H9 (cell line): Measurements from ENCODE around the gene PRUNE2. TPM values are rescaled to one million over a fixed set of nuclear protein-coding genes. Genes with fewer than 3 reads are reported as not detected.

Experiments
- DNase-seq: peaks from one replicate; pipeline ENCODE4 v3.0.0-alpha.2; 2017
- H2AFZ ChIP-seq: one replicate; pipeline ENCODE4 v1.6.1; 2013; ENCODE audit warnings: mild to moderate bottlenecking, low read length, control low read depth, moderate library complexity
- H2AK5ac ChIP-seq: 2 replicates; pipeline ENCODE4 v1.6.1; 2013; ENCODE audit warnings: low read length, control low read depth, mixed read lengths; ENCODE audit not compliant: insufficient read length
- H2BK120ac ChIP-seq: one replicate; pipeline ENCODE4 v1.6.1; 2013; ENCODE audit warnings: low read depth, mild to moderate bottlenecking, low read length, control low read depth, inconsistent platforms; ENCODE audit not compliant: poor library complexity, severe bottlenecking
- H2BK12ac ChIP-seq: 2 replicates; pipeline ENCODE4 v1.6.1; 2013; ENCODE audit warnings: low read length, control low read depth, mixed read lengths, low read depth; ENCODE audit not compliant: insufficient read length
- H2BK15ac ChIP-seq: 2 replicates; pipeline ENCODE4 v1.6.1; 2013; ENCODE audit warnings: low read depth, low read length, control low read depth
- H2BK20ac ChIP-seq: one replicate; pipeline ENCODE4 v1.6.1; 2013; ENCODE audit warnings: low read depth, mild to moderate bottlenecking, low read length, control low read depth, inconsistent platforms; ENCODE audit not compliant: poor library complexity, severe bottlenecking
- H2BK5ac ChIP-seq: 2 replicates; pipeline ENCODE4 v1.6.1; 2013; ENCODE audit warnings: low read length, control low read depth, mixed read lengths; ENCODE audit not compliant: insufficient read length
- H3K14ac ChIP-seq: 2 replicates; pipeline ENCODE4 v1.6.1; 2013; ENCODE audit warnings: low read length, control low read depth; ENCODE audit not compliant: insufficient read depth
- H3K18ac ChIP-seq: 2 replicates; pipeline ENCODE4 v1.6.1; 2013; ENCODE audit warnings: low read depth, mild to moderate bottlenecking, mixed read lengths, low read length, control low read depth; ENCODE audit not compliant: insufficient read length
- H3K23ac ChIP-seq: 2 replicates; pipeline ENCODE4 v1.6.1; 2013; ENCODE audit warnings: low read length, control low read depth, mixed read lengths, low read depth; ENCODE audit not compliant: insufficient read length
- H3K23me2 ChIP-seq: 2 replicates; pipeline ENCODE4 v1.6.1; 2013; ENCODE audit warnings: low read depth, mild to moderate bottlenecking, mixed read lengths, low read length, control low read depth; ENCODE audit not compliant: insufficient read length, poor library complexity, severe bottlenecking
- H3K27ac ChIP-seq: 2 replicates; pipeline ENCODE4 v1.5.1; 2013; ENCODE audit warnings: low read length, control low read depth, mixed read lengths, low read depth; ENCODE audit not compliant: insufficient read length
- H3K27me3 ChIP-seq: 2 replicates; pipeline ENCODE4 v1.6.1; 2013; ENCODE audit warnings: low read length, control low read depth, inconsistent platforms; ENCODE audit not compliant: insufficient read depth
- H3K4ac ChIP-seq: 2 replicates; pipeline ENCODE4 v1.6.1; 2013; ENCODE audit warnings: low read depth, mild to moderate bottlenecking, control low read depth, inconsistent platforms, low read length, moderate library complexity
- H3K4me1 ChIP-seq: 2 replicates; pipeline ENCODE4 v1.6.1; 2013; ENCODE audit warnings: low read length, control low read depth, inconsistent platforms; ENCODE audit not compliant: insufficient read depth
- H3K4me2 ChIP-seq: 2 replicates; pipeline ENCODE4 v1.6.1; 2013; ENCODE audit warnings: low read length, control low read depth, mixed read lengths; ENCODE audit not compliant: insufficient read length, insufficient read depth
- H3K56ac ChIP-seq: 2 replicates; pipeline ENCODE4 v1.6.1; 2013; ENCODE audit warnings: low read depth, mild to moderate bottlenecking, mixed read lengths, low read length, control low read depth; ENCODE audit not compliant: insufficient read length
- H3K79me1 ChIP-seq: 2 replicates; pipeline ENCODE4 v1.6.1; 2013; ENCODE audit warnings: low read depth, mild to moderate bottlenecking, moderate library complexity, low read length, control low read depth, inconsistent platforms; ENCODE audit not compliant: insufficient read depth, poor library complexity, severe bottlenecking
- H3K79me2 ChIP-seq: 2 replicates; pipeline ENCODE4 v1.6.1; 2013; ENCODE audit warnings: low read length, control low read depth, inconsistent platforms; ENCODE audit not compliant: insufficient read depth
- H3K9ac ChIP-seq: 2 replicates; pipeline ENCODE4 v1.6.1; 2013; ENCODE audit warnings: low read length, control low read depth, mixed read lengths; ENCODE audit not compliant: insufficient read length; ENCODE audit errors: extremely low read depth
- H3K9me3 ChIP-seq: one replicate; pipeline ENCODE4 v1.6.1; 2013; ENCODE audit warnings: low read depth, low read length, inconsistent platforms; ENCODE audit not compliant: control insufficient read depth
- H3T11ph ChIP-seq: one replicate; pipeline ENCODE4 v1.6.1; 2013; ENCODE audit warnings: mild to moderate bottlenecking, low read length, control low read depth, inconsistent platforms
- H4K20me1 ChIP-seq: one replicate; pipeline ENCODE4 v1.6.1; 2013; ENCODE audit not compliant: control insufficient read depth, insufficient read length, insufficient read depth
- H4K5ac ChIP-seq: 2 replicates; pipeline ENCODE4 v1.6.1; 2013; ENCODE audit warnings: low read depth, mild to moderate bottlenecking, mixed read lengths, low read length, control low read depth; ENCODE audit not compliant: insufficient read length
- H4K8ac ChIP-seq: replicated peaks from 2 replicates; pipeline ENCODE4 v1.6.1; 2013; ENCODE audit warnings: low read length, control low read depth, mixed read lengths, low read depth; ENCODE audit not compliant: insufficient read length
- H4K91ac ChIP-seq: 2 replicates; pipeline ENCODE4 v1.6.1; 2013; ENCODE audit warnings: low read depth, mild to moderate bottlenecking, moderate library complexity, mixed read lengths, low read length, control low read depth; ENCODE audit not compliant: insufficient read length
- H3K27ac Mint-ChIP-seq, 3 experiments: 2 replicates in 2 of 3; 3 replicates in 1 of 3; pipeline ENCODE4 v1.8.0; 2020 to 2021; ENCODE audit warnings: mixed read lengths in 3 of 3, mild to moderate bottlenecking in 1 of 3, moderate library complexity in 1 of 3
- H3K27me3 Mint-ChIP-seq: 2 replicates; pipeline ENCODE4 v1.8.0; 2021; ENCODE audit warnings: low read depth, mild to moderate bottlenecking, moderate library complexity, mixed read lengths
- H3K36me3 Mint-ChIP-seq, 3 experiments: 2 replicates in 2 of 3; 3 replicates in 1 of 3; pipeline ENCODE4 v1.8.0; 2020 to 2021; ENCODE audit warnings: low read depth in 3 of 3, mixed read lengths in 3 of 3; ENCODE audit not compliant: insufficient read depth in 1 of 3
- H3K4me1 Mint-ChIP-seq, 2 experiments: 2 replicates each; pipeline ENCODE4 v1.8.0; 2020; ENCODE audit warnings: mixed read lengths in 2 of 2
- H3K4me3 Mint-ChIP-seq, 2 experiments: 2 replicates in 1 of 2; 3 replicates in 1 of 2; pipeline ENCODE4 v1.8.0; 2020 to 2021; ENCODE audit warnings: mild to moderate bottlenecking in 2 of 2, mixed read lengths in 2 of 2, moderate library complexity in 1 of 2
- H3K9me3 Mint-ChIP-seq, 2 experiments: 2 replicates in 1 of 2; 3 replicates in 1 of 2; pipeline ENCODE4 v1.8.0; 2020; ENCODE audit warnings: mild to moderate bottlenecking in 2 of 2, mixed read lengths in 2 of 2, moderate library complexity in 1 of 2
- WGBS: extraction: QIAGEN DNeasy Blood & Tissue Kit; methylation state at CpG from one replicate; pipeline ENCODE4 v1.1.7; 2013; ENCODE audit warnings: missing lambda C conversion rate, low lambda C conversion rate, mixed read lengths; ENCODE audit not compliant: insufficient read length; ENCODE audit errors: extremely low coverage; 5-methylcytosine and 5-hydroxymethylcytosine counted together
- total RNA-seq: library from RNA; stranded (reverse); gene quantifications from 2 replicates; pipeline ENCODE4 v1.2.1, GENCODE V29; 2021
- TF ChIP-seq, protein P1 (sequence below): fragments of 200-600 bp; sonication (generic); conservative IDR thresholded peaks from 3 replicates; pipeline ENCODE4 v1.8.0; 2021; ENCODE audit warnings: antibody characterized with exemption, mild to moderate bottlenecking

The PRUNE2 gene
- total RNA-seq, 1 experiment from 2014 or later = 12.1 TPM

DNA sequence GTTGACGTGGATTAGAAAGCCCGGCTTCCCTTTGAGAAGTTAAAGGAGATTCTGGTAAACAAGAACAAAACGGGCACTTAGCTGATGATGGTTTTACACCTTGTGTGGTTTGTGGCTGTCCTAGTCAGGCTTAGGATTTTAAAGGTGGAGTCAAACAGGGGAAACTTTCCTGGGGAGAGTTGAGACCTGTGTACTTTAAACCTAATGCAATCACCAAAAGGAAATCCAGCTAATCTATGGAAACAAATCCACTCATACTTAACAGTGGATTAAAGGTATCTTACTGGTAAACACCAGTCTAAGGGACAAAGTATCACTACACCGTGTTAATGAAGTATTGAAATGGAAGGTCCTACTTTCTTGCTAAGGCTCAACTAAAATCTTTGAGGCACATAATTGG lies 291.9 kb downstream of the PRUNE2 start:
- Histone ChIP-seq H3K23me2 (no peaks in the 10 kb centered on the region), H2BK5ac (no peak overlapping the region), H2BK15ac (no peak overlapping the region), H2BK12ac (no peak overlapping the region), H3K18ac (no peak overlapping the region), H2BK120ac (no peak overlapping the region), H3K79me1 (no peaks in the 10 kb centered on the region), H3T11ph (no peak overlapping the region), H3K56ac (no peak overlapping the region), H3K4me2 (no peak overlapping the region), H3K9me3 (no peaks in the 10 kb centered on the region), H4K8ac (no peak overlapping the region), H3K27ac (no peak overlapping the region), H3K79me2 (no peaks in the 10 kb centered on the region), H4K91ac (no peak overlapping the region), H3K27me3 (no peaks in the 10 kb centered on the region), H4K20me1 (no peaks in the 10 kb centered on the region), H3K23ac (no peak overlapping the region), H3K4ac (no peak overlapping the region), H2BK20ac (no peak overlapping the region), H2AFZ (no peak overlapping the region), H3K9ac (no peak overlapping the region), H3K14ac (no peak overlapping the region), H3K4me1 (no peaks in the 10 kb centered on the region), H2AK5ac (no peak overlapping the region), H4K5ac (no peak overlapping the region)
- no peaks in the 10 kb centered on the region for H3K9me3 Mint-ChIP-seq
- TF ChIP-seq, protein P1, sequence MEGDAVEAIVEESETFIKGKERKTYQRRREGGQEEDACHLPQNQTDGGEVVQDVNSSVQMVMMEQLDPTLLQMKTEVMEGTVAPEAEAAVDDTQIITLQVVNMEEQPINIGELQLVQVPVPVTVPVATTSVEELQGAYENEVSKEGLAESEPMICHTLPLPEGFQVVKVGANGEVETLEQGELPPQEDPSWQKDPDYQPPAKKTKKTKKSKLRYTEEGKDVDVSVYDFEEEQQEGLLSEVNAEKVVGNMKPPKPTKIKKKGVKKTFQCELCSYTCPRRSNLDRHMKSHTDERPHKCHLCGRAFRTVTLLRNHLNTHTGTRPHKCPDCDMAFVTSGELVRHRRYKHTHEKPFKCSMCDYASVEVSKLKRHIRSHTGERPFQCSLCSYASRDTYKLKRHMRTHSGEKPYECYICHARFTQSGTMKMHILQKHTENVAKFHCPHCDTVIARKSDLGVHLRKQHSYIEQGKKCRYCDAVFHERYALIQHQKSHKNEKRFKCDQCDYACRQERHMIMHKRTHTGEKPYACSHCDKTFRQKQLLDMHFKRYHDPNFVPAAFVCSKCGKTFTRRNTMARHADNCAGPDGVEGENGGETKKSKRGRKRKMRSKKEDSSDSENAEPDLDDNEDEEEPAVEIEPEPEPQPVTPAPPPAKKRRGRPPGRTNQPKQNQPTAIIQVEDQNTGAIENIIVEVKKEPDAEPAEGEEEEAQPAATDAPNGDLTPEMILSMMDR = no peak
- no peak overlapping the region for H3K4me3 Mint-ChIP-seq
- H3K27me3 Mint-ChIP-seq = no peaks in the 10 kb centered on the region
- H3K4me1 Mint-ChIP-seq = peaks cover 6 to 8% of the 10 kb centered on the region in 2 experiments
- no peak overlapping the region for H3K27ac Mint-ChIP-seq
- H3K36me3 Mint-ChIP-seq = no peaks in the 10 kb centered on the region
- no peak for DNase-seq
- WGBS = no CpG with 5 or more reads among the region's 4 CpGs
